Right lobe of liver (tissue), 6 donors: ENCODE measurements around the gene CLCA2. TPM values are rescaled to one million over a fixed set of nuclear protein-coding genes. Genes with fewer than 3 reads are reported as not detected.
A peak's percentile ranks its signal among the peaks of the same experiment; 100 is the strongest.

Source experiments
- ATAC-seq, 4 donors: fragments of 200-7000 bp; cut with Tn5 transposase; one replicate each; pipeline ENCODE4 v1.9.1; 2020; ENCODE audit warnings: mild to moderate bottlenecking in 4 of 4, moderate library complexity in 4 of 4
- DNase-seq, 3 donors: peaks; one replicate each; pipeline ENCODE4 v3.0.0-alpha.2; 2020
- H3K27ac ChIP-seq, 3 donors: fragments of 200-600 bp; one replicate each; pipeline ENCODE4 v1.8.0; 2022
- H3K27me3 ChIP-seq, 2 donors: fragments of 200-600 bp; one replicate each; pipeline ENCODE4 v1.8.0; 2022
- H3K36me3 ChIP-seq, 4 donors: fragments of 200-600 bp; sonication (generic) in 1 of 4; one replicate each; pipeline versions ENCODE4 v1.5.1 to v1.8.0; 2017 to 2022; ENCODE audit warnings: control low read depth in 1 of 4
- H3K4me1 ChIP-seq, 4 donors: fragments of 200-600 bp; sonication (generic) in 1 of 4; one replicate each; pipeline versions ENCODE4 v1.5.1 to v1.8.0; 2017 to 2022; ENCODE audit warnings: control low read depth in 1 of 4
- H3K4me3 ChIP-seq, 3 donors: fragments of 200-600 bp; one replicate each; pipeline ENCODE4 v1.8.0; 2022
- H3K9me3 ChIP-seq, 4 donors: fragments of 200-600 bp; sonication (generic) in 1 of 4; one replicate each; pipeline versions ENCODE4 v1.5.1 to v1.8.0; 2017 to 2022; ENCODE audit warnings: control low read depth in 1 of 4
- POLR2A ChIP-seq: fragments of 450-650 bp; IDR thresholded peaks from one replicate; pipeline ENCODE4 v1.6.1; 2017; ENCODE audit warnings: antibody characterized with exemption, mild to moderate bottlenecking
- WGBS: methylation state at CpG from one replicate; pipeline ENCODE4 v1.1.6; 2018; ENCODE audit warnings: low coverage, low lambda C conversion rate; ENCODE audit not compliant: insufficient coverage; ENCODE audit errors: missing lambda C conversion rate; 5-methylcytosine and 5-hydroxymethylcytosine counted together
- intact Hi-C, 2 donors: fragments of 100-400 bp; cut with DNase I; formaldehyde crosslinking; loops; one replicate each; pipeline versions ENCODE4 v1.11.2 to v1.14.1; 2022
- total RNA-seq, 6 experiments: library from RNA; depleted of rRNA in 2 of 6; stranded (reverse); fragments of >200 nt in 2 of 6; fragmentation: NEBNext Ultra II Directional in 3 of 6; extraction: Animal tissue kit (Norgen Biotek cat#: 25700) in 3 of 6; gene quantifications; one replicate each; pipeline versions ENCODE4 v1.1.0 to v1.2.4, GENCODE V29; 2016 to 2023
- TF ChIP-seq, protein P1 (sequence below), 4 donors: fragments of 200-600 bp in 3 of 4; fragments of 450-650 bp in 1 of 4; IDR thresholded peaks; one replicate each; pipeline versions ENCODE4 v1.5.1 to v1.8.0; 2016 to 2022; ENCODE audit warnings: antibody characterized with exemption in 4 of 4, mild to moderate bottlenecking in 2 of 4
- donor health status: DM: no; HTN: yes; CAD: no.
- donor health status: DM: no; HTN: no; CAD: no.
- donor health status: DM: no; HTN: no; CAD: no.
- donor health status: DM: no; HTN: yes; CAD: no.
- donor health status: DM: no; HTN: yes; CAD: no.

The CLCA2 gene
- total RNA-seq, 6 experiments from 2014 or later, result not detected

DNA sequence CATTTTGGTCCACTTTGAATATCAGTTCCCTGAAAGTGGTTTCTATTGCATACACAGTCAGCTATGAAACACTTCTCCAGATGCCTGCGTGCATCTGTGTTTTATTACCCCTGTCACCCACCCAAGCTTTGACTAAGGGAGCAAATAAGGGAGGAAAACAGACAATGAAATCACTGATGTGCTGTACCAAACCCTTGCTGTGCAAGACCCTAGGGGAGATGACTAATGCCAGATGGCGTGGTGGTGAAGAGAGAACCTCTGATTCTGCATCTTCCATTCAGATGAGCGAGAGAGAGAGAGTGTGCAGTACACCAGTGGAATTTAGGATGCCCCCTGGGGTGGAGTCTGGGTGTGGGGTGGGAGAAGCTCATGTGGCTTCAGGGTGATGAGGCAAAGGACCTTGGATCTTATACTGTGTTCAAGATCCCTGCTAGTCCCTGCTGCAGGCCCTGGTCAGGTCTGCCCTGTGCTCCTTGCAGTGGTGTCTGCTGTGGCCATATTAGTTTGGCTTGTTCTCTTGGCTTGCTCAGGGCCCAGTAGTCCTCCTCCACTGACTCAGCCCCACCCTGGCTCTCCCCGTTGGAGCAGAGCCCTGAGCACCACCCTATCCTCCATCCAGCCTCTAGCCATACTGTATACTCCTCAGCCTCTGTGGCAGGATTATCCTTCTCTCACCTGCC, 63.3 kb downstream of the CLCA2 start:
- peak in 2 of 4 donors; percentile 14 to 25 for ATAC-seq
- TF ChIP-seq POLR2A, result no peak
- TF ChIP-seq, protein P1, sequence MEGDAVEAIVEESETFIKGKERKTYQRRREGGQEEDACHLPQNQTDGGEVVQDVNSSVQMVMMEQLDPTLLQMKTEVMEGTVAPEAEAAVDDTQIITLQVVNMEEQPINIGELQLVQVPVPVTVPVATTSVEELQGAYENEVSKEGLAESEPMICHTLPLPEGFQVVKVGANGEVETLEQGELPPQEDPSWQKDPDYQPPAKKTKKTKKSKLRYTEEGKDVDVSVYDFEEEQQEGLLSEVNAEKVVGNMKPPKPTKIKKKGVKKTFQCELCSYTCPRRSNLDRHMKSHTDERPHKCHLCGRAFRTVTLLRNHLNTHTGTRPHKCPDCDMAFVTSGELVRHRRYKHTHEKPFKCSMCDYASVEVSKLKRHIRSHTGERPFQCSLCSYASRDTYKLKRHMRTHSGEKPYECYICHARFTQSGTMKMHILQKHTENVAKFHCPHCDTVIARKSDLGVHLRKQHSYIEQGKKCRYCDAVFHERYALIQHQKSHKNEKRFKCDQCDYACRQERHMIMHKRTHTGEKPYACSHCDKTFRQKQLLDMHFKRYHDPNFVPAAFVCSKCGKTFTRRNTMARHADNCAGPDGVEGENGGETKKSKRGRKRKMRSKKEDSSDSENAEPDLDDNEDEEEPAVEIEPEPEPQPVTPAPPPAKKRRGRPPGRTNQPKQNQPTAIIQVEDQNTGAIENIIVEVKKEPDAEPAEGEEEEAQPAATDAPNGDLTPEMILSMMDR (IDR thresholded peaks at IDR 0.05), result no peak
- no peaks in the 10 kb centered on the region for H3K36me3 ChIP-seq
- no peak overlapping the region for H3K27ac ChIP-seq
- no peaks in the 10 kb centered on the region for H3K9me3 ChIP-seq
- no peaks in the 10 kb centered on the region for H3K27me3 ChIP-seq
- intact Hi-C loops, result loop anchor here in 1 of 2 donors (10.0 kb wide), 1 partner anchor 112 kb away; no protein-coding TSS in a partner anchor
- no peaks in the 10 kb centered on the region for H3K4me1 ChIP-seq
- no peak for DNase-seq
- 67% methylated on average over 4 of the region's 4 CpGs for WGBS
- no peak overlapping the region for H3K4me3 ChIP-seq

DNA sequence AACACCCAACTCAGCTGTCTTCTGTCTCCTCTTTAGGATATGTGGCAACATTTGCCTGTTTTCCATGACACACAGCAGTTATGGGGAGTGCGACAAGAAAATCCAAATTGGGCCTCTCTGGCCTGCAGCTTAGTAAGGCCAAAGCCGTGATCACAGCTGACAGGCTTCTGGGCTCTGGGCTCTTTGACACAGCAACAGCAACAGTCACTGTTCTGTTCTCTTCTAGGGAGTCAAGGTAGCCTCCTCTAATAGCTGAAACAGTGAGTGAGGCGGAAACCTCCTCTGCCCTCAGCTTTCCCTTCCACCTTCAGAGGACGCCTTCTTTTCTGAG, 63.8 kb downstream of the CLCA2 start:
- H3K4me3 ChIP-seq, result no peak overlapping the region
- intact Hi-C loops, result loop anchor here in 1 of 2 donors (10.0 kb wide), 1 partner anchor 113 kb away; no protein-coding TSS in a partner anchor
- no peak overlapping the region for H3K27ac ChIP-seq
- ATAC-seq (no peak), DNase-seq (no peak)
- 78% methylated on average over 2 of the region's 4 CpGs for WGBS
- no peaks in the 10 kb centered on the region for H3K9me3 ChIP-seq
- TF ChIP-seq POLR2A, result no peak
- TF ChIP-seq, protein P1 (IDR thresholded peaks at IDR 0.05), result no peak
- H3K36me3 ChIP-seq, result no peaks in the 10 kb centered on the region
- H3K4me1 ChIP-seq, result no peaks in the 10 kb centered on the region
- no peaks in the 10 kb centered on the region for H3K27me3 ChIP-seq

- ATAC-seq, result no peak
- H3K36me3 ChIP-seq, result no peaks in the 10 kb centered on the region
Observed at GRCh38 chr1:86489242-86489878, 65.4 kb downstream of the CLCA2 start.

GRCh38 chr1:86491171-86491950, 67.4 kb downstream of the CLCA2 start:
- TF ChIP-seq, protein P1 (IDR thresholded peaks at IDR 0.05), result no peak
- no peak for TF ChIP-seq POLR2A
- Histone ChIP-seq H3K27ac (no peak overlapping the region), H3K36me3 (no peaks in the 10 kb centered on the region), H3K4me3 (no peak overlapping the region), H3K27me3 (no peaks in the 10 kb centered on the region), H3K4me1 (no peaks in the 10 kb centered on the region), H3K9me3 (no peaks in the 10 kb centered on the region)
- 68% methylated on average over 2 of the region's 2 CpGs for WGBS
- intact Hi-C loops, result no loop called here
- ATAC-seq, result no peak
- DNase-seq, result no peak

More at GRCh38 chr1:86489242-86489878, 65.4 kb downstream of the CLCA2 start:
- Histone ChIP-seq H3K27ac (no peak overlapping the region), H3K27me3 (no peaks in the 10 kb centered on the region), H3K9me3 (no peaks in the 10 kb centered on the region), H3K4me1 (no peaks in the 10 kb centered on the region), H3K4me3 (no peak overlapping the region)
- TF ChIP-seq, protein P1 (IDR thresholded peaks at IDR 0.05), result no peak
- TF ChIP-seq POLR2A, result no peak
- WGBS, result 52% methylated on average over 2 of the region's 2 CpGs
- intact Hi-C loops, result loop anchor here in 1 of 2 donors (10.0 kb wide), 1 partner anchor 115 kb away; no protein-coding TSS in a partner anchor
- DNase-seq, result no peak
